Mucosa of descending colon (tissue), 3 donors: Measurements from ENCODE around the gene LRBA. TPM values are rescaled to one million over a fixed set of nuclear protein-coding genes. Genes with fewer than 3 reads are reported as not detected.

Experiments
- ATAC-seq: fragments of 200-7000 bp; cut with Tn5 transposase; one replicate; pipeline ENCODE4 v1.9.1; 2020; ENCODE audit warnings: mild to moderate bottlenecking, moderate library complexity
- DNase-seq, 3 donors: peaks; one replicate each; pipeline ENCODE4 v3.0.0-alpha.2; 2020
- H3K36me3 ChIP-seq: fragments of 200-600 bp; one replicate; pipeline ENCODE4 v1.8.0; 2021; ENCODE audit warnings: low read depth, mild to moderate bottlenecking
- H3K4me1 ChIP-seq: fragments of 200-600 bp; one replicate; pipeline ENCODE4 v1.8.0; 2021; ENCODE audit warnings: low read depth, mild to moderate bottlenecking
- H3K4me3 ChIP-seq: fragments of 200-600 bp; one replicate; pipeline ENCODE4 v1.8.0; 2021; ENCODE audit warnings: mild to moderate bottlenecking
- H3K9me3 ChIP-seq: fragments of 200-600 bp; one replicate; pipeline ENCODE4 v1.8.0; 2021; ENCODE audit warnings: mild to moderate bottlenecking
- intact Hi-C, 2 donors: fragments of 100-400 bp; cut with DNase I in 1 of 2; cut with micrococcal nuclease in 1 of 2; formaldehyde crosslinking; loops; one replicate each; pipeline versions ENCODE4 v1.11.0 to v1.11.1; 2022; cut with DNase I, micrococcal nuclease
- total RNA-seq, 3 donors: library from RNA; stranded (reverse); fragmentation: NEBNext Ultra II Directional in 2 of 3; extraction: Animal tissue kit (Norgen Biotek cat#: 25700) in 2 of 3; gene quantifications; one replicate each; pipeline versions ENCODE4 v1.2.1 to v1.2.4, GENCODE V29; 2021 to 2023
- TF ChIP-seq, protein P1 (sequence below): fragments of 200-600 bp; IDR thresholded peaks from one replicate; pipeline ENCODE4 v1.8.0; 2022; ENCODE audit warnings: antibody characterized with exemption, mild to moderate bottlenecking
- donor health status: DM: no; HTN: no; CAD: no; lungs with moderate emphysema.
- donor health status: DM: no; HTN: no; CAD: no.
- donor health status: DM: no; HTN: yes; CAD: no.

The LRBA gene
- total RNA-seq, 3 donors from 2014 or later: 69.8 to 98.4 (median 76.2) TPM

DNA sequence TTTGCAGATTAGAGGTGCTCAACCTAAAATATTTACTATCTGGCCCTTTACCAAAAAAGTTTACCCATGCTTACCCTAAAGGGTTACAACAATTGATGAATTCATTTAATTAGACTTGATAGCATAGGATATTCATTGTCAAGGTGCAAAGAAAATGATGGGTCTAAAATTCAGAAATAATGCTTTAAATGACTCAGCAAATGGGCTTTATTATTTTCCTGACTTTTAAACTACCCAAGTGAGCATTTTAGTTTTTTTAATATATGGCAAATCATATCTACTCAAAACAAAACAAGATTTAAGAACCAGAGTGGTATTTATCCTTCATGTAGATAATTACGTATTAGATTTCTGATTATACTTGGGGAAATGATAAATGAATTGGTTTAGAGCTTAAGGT, 701.1 kb downstream of the LRBA start:
- ATAC-seq (no peak), DNase-seq (no peak)
- Histone ChIP-seq H3K4me1 (no peaks in the 10 kb centered on the region), H3K36me3 (no peaks in the 10 kb centered on the region), H3K4me3 (no peak overlapping the region), H3K9me3 (no peaks in the 10 kb centered on the region)
- TF ChIP-seq, protein P1, sequence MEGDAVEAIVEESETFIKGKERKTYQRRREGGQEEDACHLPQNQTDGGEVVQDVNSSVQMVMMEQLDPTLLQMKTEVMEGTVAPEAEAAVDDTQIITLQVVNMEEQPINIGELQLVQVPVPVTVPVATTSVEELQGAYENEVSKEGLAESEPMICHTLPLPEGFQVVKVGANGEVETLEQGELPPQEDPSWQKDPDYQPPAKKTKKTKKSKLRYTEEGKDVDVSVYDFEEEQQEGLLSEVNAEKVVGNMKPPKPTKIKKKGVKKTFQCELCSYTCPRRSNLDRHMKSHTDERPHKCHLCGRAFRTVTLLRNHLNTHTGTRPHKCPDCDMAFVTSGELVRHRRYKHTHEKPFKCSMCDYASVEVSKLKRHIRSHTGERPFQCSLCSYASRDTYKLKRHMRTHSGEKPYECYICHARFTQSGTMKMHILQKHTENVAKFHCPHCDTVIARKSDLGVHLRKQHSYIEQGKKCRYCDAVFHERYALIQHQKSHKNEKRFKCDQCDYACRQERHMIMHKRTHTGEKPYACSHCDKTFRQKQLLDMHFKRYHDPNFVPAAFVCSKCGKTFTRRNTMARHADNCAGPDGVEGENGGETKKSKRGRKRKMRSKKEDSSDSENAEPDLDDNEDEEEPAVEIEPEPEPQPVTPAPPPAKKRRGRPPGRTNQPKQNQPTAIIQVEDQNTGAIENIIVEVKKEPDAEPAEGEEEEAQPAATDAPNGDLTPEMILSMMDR: no peak
- intact Hi-C loops: no loop called here

DNA sequence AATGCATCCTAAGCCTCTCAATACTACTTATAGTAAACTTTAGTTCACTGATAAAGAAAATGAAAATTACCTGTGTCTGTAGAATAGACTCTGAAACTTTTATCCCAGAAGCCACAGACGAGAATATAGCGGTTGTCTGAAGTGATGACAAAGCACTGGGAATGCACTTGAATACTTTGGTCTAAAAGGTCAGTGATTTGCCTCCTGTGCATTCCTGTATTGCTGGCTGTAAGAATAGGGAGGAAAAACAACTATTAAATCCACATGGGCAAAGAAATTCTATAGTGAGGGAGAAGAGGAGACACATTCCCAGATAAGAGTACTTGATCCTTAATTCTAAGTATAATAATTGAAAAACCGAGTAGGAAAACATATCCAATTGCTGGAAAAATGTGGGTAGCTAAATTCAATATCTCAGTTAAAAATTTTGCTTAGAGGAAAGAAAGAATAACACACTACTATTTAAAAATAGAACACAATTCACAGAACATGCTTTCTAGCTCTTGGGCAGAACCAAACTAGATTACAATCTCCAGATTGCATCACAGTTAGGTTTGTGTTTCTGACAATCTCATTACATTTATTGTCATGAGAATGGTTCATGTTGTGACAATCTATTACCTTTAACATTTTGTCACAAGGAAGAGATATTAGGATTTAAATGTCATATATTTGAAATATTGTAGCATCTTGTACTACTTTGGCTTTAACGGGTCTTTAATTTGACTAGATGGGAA, 704.8 kb downstream of the LRBA start:
- H3K9me3 ChIP-seq: no peaks in the 10 kb centered on the region
- DNase-seq (no peak), ATAC-seq (no peak)
- no peaks in the 10 kb centered on the region for H3K4me1 ChIP-seq
- H3K4me3 ChIP-seq: no peak overlapping the region
- TF ChIP-seq, protein P1: no peak
- no peaks in the 10 kb centered on the region for H3K36me3 ChIP-seq
- intact Hi-C loops: no loop called here

DNA sequence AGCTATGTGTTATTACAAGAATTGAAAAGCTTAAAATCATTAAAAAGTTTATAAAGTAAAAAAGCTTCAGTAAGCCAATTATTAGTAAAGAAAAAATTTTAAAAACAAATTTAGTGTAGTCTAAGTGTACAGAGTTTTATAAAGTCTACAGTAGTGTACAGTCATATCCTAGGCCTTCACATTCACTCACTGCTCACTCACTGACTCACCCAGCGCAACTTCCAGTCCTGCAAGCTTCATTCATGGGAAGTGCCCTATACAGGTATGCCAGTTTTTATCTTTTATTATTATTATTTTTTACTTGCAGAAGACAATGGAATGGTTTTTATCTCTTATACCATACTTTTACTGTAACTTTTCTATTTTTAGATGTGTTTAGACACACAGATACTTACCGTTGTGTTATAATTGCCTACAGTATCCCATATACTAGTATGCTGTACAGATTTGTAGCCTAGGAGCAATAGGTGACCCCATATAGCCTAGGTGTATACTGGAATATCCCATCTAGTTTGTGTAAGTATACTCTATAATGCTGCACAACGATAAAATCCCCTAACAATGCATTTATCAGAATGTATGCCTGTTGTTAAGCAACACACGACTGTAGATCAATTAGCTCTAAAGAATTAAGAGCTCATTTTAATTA, 706.1 kb downstream of the LRBA start:
- ATAC-seq: no peak
- Histone ChIP-seq H3K4me1 (no peaks in the 10 kb centered on the region), H3K9me3 (no peaks in the 10 kb centered on the region), H3K36me3 (no peaks in the 10 kb centered on the region), H3K4me3 (no peak overlapping the region)
- TF ChIP-seq, protein P1: no peak
- DNase-seq: no peak
- intact Hi-C loops: no loop called here

DNA sequence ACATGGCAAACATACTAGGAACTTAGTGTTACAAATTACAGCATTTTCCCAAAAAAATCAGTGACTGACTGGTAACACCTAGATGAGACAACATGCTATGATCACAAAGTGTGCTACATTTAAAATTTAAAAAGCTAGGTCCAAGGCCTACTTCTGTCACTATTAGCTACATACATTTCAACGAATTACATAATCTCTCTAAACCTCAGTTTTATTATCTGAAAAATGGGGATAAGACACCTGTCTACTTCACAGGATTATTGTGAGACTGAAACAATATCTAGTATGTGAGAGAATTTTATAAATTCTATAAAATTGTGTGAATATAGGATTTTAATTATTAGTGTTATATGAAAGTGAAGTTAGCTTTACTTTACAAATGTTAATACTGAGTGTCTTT, 708.4 kb downstream of the LRBA start:
- Histone ChIP-seq H3K9me3 (no peaks in the 10 kb centered on the region), H3K4me1 (no peaks in the 10 kb centered on the region), H3K36me3 (no peaks in the 10 kb centered on the region), H3K4me3 (no peak overlapping the region)
- DNase-seq (no peak), ATAC-seq (no peak)
- intact Hi-C loops: no loop called here
- TF ChIP-seq, protein P1: no peak

DNA sequence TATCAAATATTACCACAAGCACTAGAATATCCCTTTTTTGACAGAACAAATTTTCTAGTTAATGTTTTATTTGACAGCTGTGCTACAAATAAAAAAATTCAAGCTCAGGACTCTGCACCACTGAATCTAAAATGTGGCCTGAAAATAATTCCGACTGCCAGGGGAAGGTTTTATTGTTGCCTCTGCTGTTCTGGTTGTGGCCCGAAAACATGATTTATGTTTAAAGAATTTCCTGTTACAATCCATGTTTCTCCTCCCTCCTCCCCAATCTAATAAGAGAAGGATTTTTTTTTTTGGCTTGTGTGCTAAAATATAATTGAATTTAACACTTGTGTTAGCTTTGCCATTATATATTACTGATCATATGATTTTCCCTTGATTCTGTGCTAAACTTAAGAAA, 709.1 kb downstream of the LRBA start:
- Histone ChIP-seq H3K4me1 (no peaks in the 10 kb centered on the region), H3K36me3 (no peaks in the 10 kb centered on the region), H3K9me3 (no peaks in the 10 kb centered on the region), H3K4me3 (no peak overlapping the region)
- TF ChIP-seq, protein P1: no peak
- DNase-seq: no peak
- intact Hi-C loops: no loop called here
- ATAC-seq: no peak
